Measurements from ENCODE around the gene CEACAM21. TPM values are rescaled to one million over a fixed set of nuclear protein-coding genes. Genes with fewer than 3 reads are reported as not detected.

The CEACAM21 gene
- total and polyA plus RNA-seq, 4 donors: 6.5 to 12.2 (median 10.3) TPM

- no peak for ATAC-seq (ENCODE audit: insufficient read depth, low FRiP score)
- Histone ChIP-seq H3K4me3 (no peak overlapping the region), H3K9ac (ENCODE audit: insufficient read depth in 1 of 2, low read length in 2 of 2) (no peak overlapping the region)
These were observed 47.4 kb downstream of the CEACAM21 start for GRCh38 chr19:41623360-41623759.

GRCh38 chr19:41624515-41624914 lies 48.5 kb downstream of the CEACAM21 start:
- no peaks in the 10 kb centered on the region for H3K9me3 ChIP-seq (ENCODE audit: control insufficient read depth in 4 of 4, insufficient read depth in 3 of 4, low read length in 3 of 4)
- H3K4me3 ChIP-seq: no peak overlapping the region
- H3K27me3 ChIP-seq (ENCODE audit: control insufficient read depth in 3 of 3, insufficient read depth in 3 of 3, low read length in 2 of 3): no peaks in the 10 kb centered on the region
- no peaks in the 10 kb centered on the region for H3K36me3 ChIP-seq (ENCODE audit: control insufficient read depth in 4 of 4, insufficient read depth in 4 of 4, low read length in 4 of 4)
- ATAC-seq (ENCODE audit: insufficient read depth, low FRiP score) (no peak), DNase-seq (no peak)
- no peak overlapping the region for H3K9ac ChIP-seq (ENCODE audit: insufficient read depth in 1 of 2, low read length in 2 of 2)
- no peaks in the 10 kb centered on the region for H3K4me1 ChIP-seq (ENCODE audit: control insufficient read depth in 5 of 5, insufficient read depth in 5 of 5, low read length in 5 of 5)
- WGBS, 2 donors: 73 to 76% methylated on average over 7 of the region's 7 CpGs
- H3K27ac ChIP-seq (ENCODE audit: low read depth in 1 of 2, low read length in 1 of 2): no peak overlapping the region
- TF ChIP-seq CTCF (IDR thresholded peaks at IDR 0.05; ENCODE audit: control extremely low read depth, extremely low read depth): no peak

More at GRCh38 chr19:41623360-41623759, 47.4 kb downstream of the CEACAM21 start:
- Histone ChIP-seq H3K36me3 (ENCODE audit: control insufficient read depth in 4 of 4, insufficient read depth in 4 of 4, low read length in 4 of 4) (no peaks in the 10 kb centered on the region), H3K27ac (ENCODE audit: low read depth in 1 of 2, low read length in 1 of 2) (no peak overlapping the region), H3K27me3 (ENCODE audit: control insufficient read depth in 3 of 3, insufficient read depth in 3 of 3, low read length in 2 of 3) (no peaks in the 10 kb centered on the region), H3K4me1 (ENCODE audit: control insufficient read depth in 5 of 5, insufficient read depth in 5 of 5, low read length in 5 of 5) (no peaks in the 10 kb centered on the region), H3K9me3 (ENCODE audit: control insufficient read depth in 4 of 4, insufficient read depth in 3 of 4, low read length in 3 of 4) (no peaks in the 10 kb centered on the region)
- no peak for TF ChIP-seq CTCF (IDR thresholded peaks at IDR 0.05; ENCODE audit: control extremely low read depth, extremely low read depth)
- DNase-seq: no peak
- 32 to 55% methylated on average over 4 of the region's 4 CpGs for WGBS, 2 donors

GRCh38 chr19:41624937-41625336 lies 49.0 kb downstream of the CEACAM21 start:
- H3K27ac ChIP-seq (ENCODE audit: low read depth in 1 of 2, low read length in 1 of 2): no peak overlapping the region
- WGBS, 2 donors: 53 to 78% methylated on average over 4 of the region's 4 CpGs
- H3K9ac ChIP-seq (ENCODE audit: insufficient read depth in 1 of 2, low read length in 2 of 2): no peak overlapping the region
- H3K4me3 ChIP-seq: no peak overlapping the region
- H3K36me3 ChIP-seq (ENCODE audit: control insufficient read depth in 4 of 4, insufficient read depth in 4 of 4, low read length in 4 of 4): no peaks in the 10 kb centered on the region
- TF ChIP-seq CTCF (IDR thresholded peaks at IDR 0.05; ENCODE audit: control extremely low read depth, extremely low read depth): no peak
- no peaks in the 10 kb centered on the region for H3K27me3 ChIP-seq (ENCODE audit: control insufficient read depth in 3 of 3, insufficient read depth in 3 of 3, low read length in 2 of 3)
- no peaks in the 10 kb centered on the region for H3K4me1 ChIP-seq (ENCODE audit: control insufficient read depth in 5 of 5, insufficient read depth in 5 of 5, low read length in 5 of 5)
- no peak for ATAC-seq (ENCODE audit: insufficient read depth, low FRiP score)
- no peak for DNase-seq
- no peaks in the 10 kb centered on the region for H3K9me3 ChIP-seq (ENCODE audit: control insufficient read depth in 4 of 4, insufficient read depth in 3 of 4, low read length in 3 of 4)

GRCh38 chr19:41626278-41626677 lies 50.3 kb downstream of the CEACAM21 start:
- ATAC-seq (ENCODE audit: insufficient read depth, low FRiP score) (no peak), DNase-seq (no peak)
- H3K4me3 ChIP-seq: no peak overlapping the region
- no peak overlapping the region for H3K27ac ChIP-seq (ENCODE audit: low read depth in 1 of 2, low read length in 1 of 2)
- H3K9ac ChIP-seq (ENCODE audit: insufficient read depth in 1 of 2, low read length in 2 of 2): no peak overlapping the region
- H3K9me3 ChIP-seq (ENCODE audit: control insufficient read depth in 4 of 4, insufficient read depth in 3 of 4, low read length in 3 of 4): peaks cover 0 to 3% (median 0%) of the 10 kb centered on the region in 4 donors
- no peaks in the 10 kb centered on the region for H3K36me3 ChIP-seq (ENCODE audit: control insufficient read depth in 4 of 4, insufficient read depth in 4 of 4, low read length in 4 of 4)
- H3K27me3 ChIP-seq (ENCODE audit: control insufficient read depth in 3 of 3, insufficient read depth in 3 of 3, low read length in 2 of 3): no peaks in the 10 kb centered on the region
- 32 to 33% methylated on average over 3 of the region's 3 CpGs for WGBS, 2 donors
- H3K4me1 ChIP-seq (ENCODE audit: control insufficient read depth in 5 of 5, insufficient read depth in 5 of 5, low read length in 5 of 5): no peaks in the 10 kb centered on the region
- no peak for TF ChIP-seq CTCF (IDR thresholded peaks at IDR 0.05; ENCODE audit: control extremely low read depth, extremely low read depth)
